SW480 (cell line): ENCODE data around the gene AKAP17A.
"Not testable (repeated sequence)": the region's sequence is repeated elsewhere in the genome, so short reads cannot be mapped to it uniquely, and the experiment has no call there.

Experiments
- DNase-seq: peaks from one replicate; pipeline ENCODE4 v3.0.0-alpha.2; 2016; ENCODE audit warnings: low spot score

The AKAP17A gene

GRCh38 chrX:1591102-1591862 lies at the start of gene AKAP17A:
TSS of gene AKAP17A (plus strand) at chrX:1591604. CDS start at chrX:1593463, 1,859 bp downstream.
- DNase-seq: peak; percentile 86

- DNase-seq: no peak
These were observed 48.2 kb upstream of the AKAP17A start for GRCh38 chrX:1542994-1543725.

- no peak for DNase-seq
These were observed 45.5 kb upstream of the AKAP17A start for GRCh38 chrX:1545776-1546408.

- DNase-seq: no peak
These were observed 44.6 kb upstream of the AKAP17A start for GRCh38 chrX:1546691-1547251.

- DNase-seq: no peak
These were observed 39.4 kb upstream of the AKAP17A start for GRCh38 chrX:1551959-1552546.

- DNase-seq: no peak
These were observed 36.8 kb upstream of the AKAP17A start for GRCh38 chrX:1554469-1555210.

GRCh38 chrX:1555370-1555769 lies 36.0 kb upstream of the AKAP17A start:
- no peak for DNase-seq

GRCh38 chrX:1557442-1557841 lies 34.0 kb upstream of the AKAP17A start:
- not testable (repeated sequence) for DNase-seq

- no peak for DNase-seq
These were observed 32.5 kb upstream of the AKAP17A start for GRCh38 chrX:1558761-1559468.

- DNase-seq: no peak
These were observed 30.2 kb upstream of the AKAP17A start for GRCh38 chrX:1561164-1561563.

GRCh38 chrX:1564077-1564476 lies 27.3 kb upstream of the AKAP17A start:
- DNase-seq: not testable (repeated sequence)

GRCh38 chrX:1564750-1565683 lies 26.4 kb upstream of the AKAP17A start:
- no peak for DNase-seq

GRCh38 chrX:1574181-1574580 lies 17.2 kb upstream of the AKAP17A start:
- not testable (repeated sequence) for DNase-seq

- DNase-seq: no peak
These were observed 15.0 kb upstream of the AKAP17A start for GRCh38 chrX:1576201-1576992.

GRCh38 chrX:1577845-1578244 lies 13.6 kb upstream of the AKAP17A start:
- no peak for DNase-seq

- DNase-seq: no peak
These were observed 12.8 kb upstream of the AKAP17A start for GRCh38 chrX:1578511-1579173.

- DNase-seq: peak; percentile 60
These were observed 10.3 kb upstream of the AKAP17A start for GRCh38 chrX:1581132-1581531.
